ENCODE data around the gene ZSCAN20.

GRCh38 chr1:33468531-33468930, 3.9 kb upstream of the ZSCAN20 start:
- TF ChIP-seq CTCF (IDR thresholded peaks at IDR 0.05): no peak
- TF ChIP-seq POLR2A (IDR thresholded peaks at IDR 0.05): no peak
